K562 (cell line): ENCODE data around the gene HOPX. TPM values are rescaled to one million over a fixed set of nuclear protein-coding genes. Genes with fewer than 3 reads are reported as not detected.
"Not testable (repeated sequence)": the region's sequence is repeated elsewhere in the genome, so short reads cannot be mapped to it uniquely, and the experiment has no call there.

Source experiments
- ATAC-seq: fragments of 200-7000 bp; cut with Tn5 transposase; 3 replicates; pipeline ENCODE4 v1.9.1; 2020; ENCODE audit warnings: moderate library complexity
- BruUV-seq: library from RNA; stranded (reverse); fragments of 400-500 nt; replicated peaks from 2 replicates; lab custom pipeline; 2021; lab: Mats Ljungman, UMichigan
- CTCF ChIA-PET: fragments of 300-600 bp; formaldehyde crosslinking; extraction: SDS; loops from one replicate; lab custom pipeline; 2021; ENCODE audit warnings: low intra/inter-chr PET ratio; lab: Yijun Ruan, JAX
- POLR2A ChIA-PET: fragments of 300-600, 350-650 bp; sonication (Branson Sonifier 250); formaldehyde crosslinking; extraction: SDS; loops from one replicate; lab custom pipeline; 2021; ENCODE audit warnings: antibody characterized with exemption, inconsistent platforms; lab: Yijun Ruan, JAX
- DNase-seq, 4 experiments: peaks; one replicate each; pipeline versions ENCODE4 v3.0.0 to v3.0.0-alpha.2; 2011 to 2018; ENCODE audit warnings: low spot score in 3 of 4, mixed read lengths in 3 of 4; ENCODE audit errors: extremely low read depth in 1 of 4
- FAIRE-seq: peaks from 2 replicates; lab custom pipeline; 2011; peaks lifted over from hg19 to GRCh38; lab: Jason Lieb, UNC
- H2AFZ ChIP-seq: 2 replicates; pipeline ENCODE4 v1.6.0; 2011; ENCODE audit warnings: low read depth, low read length, control low read depth, inconsistent platforms
- H3K27ac ChIP-seq: fragments of 200-600 bp; 3 replicates; pipeline ENCODE4 v1.8.0; 2011; ENCODE audit warnings: low read depth, mild to moderate bottlenecking, control low read depth, inconsistent platforms, low read length, moderate library complexity, mixed read lengths; ENCODE audit errors: extremely low read depth
- H3K27me3 ChIP-seq, 2 experiments: fragments of 300-600 bp in 1 of 2; 2 replicates in 1 of 2; 3 replicates in 1 of 2; pipeline versions ENCODE4 v1.6.0 to v1.8.0; 2011; ENCODE audit warnings: inconsistent platforms in 2 of 2, low read length in 2 of 2, mild to moderate bottlenecking in 1 of 2, mixed read lengths in 1 of 2, moderate library complexity in 1 of 2; ENCODE audit not compliant: control insufficient read depth in 2 of 2, insufficient read depth in 2 of 2
- H3K36me3 ChIP-seq: fragments of 300-600 bp; 3 replicates; pipeline ENCODE4 v1.8.0; 2011; ENCODE audit warnings: mild to moderate bottlenecking, low read length, inconsistent platforms; ENCODE audit not compliant: control insufficient read depth, insufficient read depth
- H3K4me1 ChIP-seq, 2 experiments: fragments of 200-600 bp in 1 of 2; replicated peaks in 1 of 2; 2 replicates in 1 of 2; 3 replicates in 1 of 2; pipeline versions ENCODE4 v1.5.1 to v1.8.0; 2011; ENCODE audit warnings: inconsistent platforms in 2 of 2, low read length in 2 of 2, mild to moderate bottlenecking in 1 of 2, mixed read lengths in 1 of 2, moderate library complexity in 1 of 2; ENCODE audit not compliant: control insufficient read depth in 2 of 2, insufficient read depth in 2 of 2
- H3K4me2 ChIP-seq: 2 replicates; pipeline ENCODE4 v1.6.1; 2011; ENCODE audit warnings: low read length, control low read depth, inconsistent platforms, mixed read lengths; ENCODE audit not compliant: insufficient read depth
- H3K4me3 ChIP-seq: fragments of 200-600 bp; sonication (generic), shearing (Covaris generic); 2 replicates; pipeline ENCODE4 v1.5.1; 2016; ENCODE audit warnings: control low read depth, inconsistent platforms
- H3K79me2 ChIP-seq: fragments of 200-600 bp; 3 replicates; pipeline ENCODE4 v1.8.0; 2011; ENCODE audit warnings: low read length, inconsistent platforms; ENCODE audit not compliant: control insufficient read depth, insufficient read depth
- H3K9ac ChIP-seq, 2 experiments: 2 replicates each; pipeline versions ENCODE4 v1.6.0 to v1.6.1; 2011; ENCODE audit warnings: low read depth in 2 of 2, low read length in 2 of 2, control low read depth in 1 of 2, inconsistent platforms in 1 of 2, mild to moderate bottlenecking in 1 of 2, mixed read lengths in 1 of 2; ENCODE audit not compliant: insufficient read depth in 1 of 2
- H3K9me1 ChIP-seq: one replicate; pipeline ENCODE4 v1.6.0; 2011; ENCODE audit warnings: inconsistent platforms, mild to moderate bottlenecking, low read length, moderate library complexity; ENCODE audit not compliant: control insufficient read depth, insufficient read depth
- H3K9me3 ChIP-seq: replicated peaks from 2 replicates; pipeline ENCODE4 v1.5.1; 2011; ENCODE audit warnings: low read depth, low read length, inconsistent platforms; ENCODE audit not compliant: control insufficient read depth, insufficient read depth
- H4K20me1 ChIP-seq: replicated peaks from 2 replicates; pipeline ENCODE4 v1.6.1; 2011; ENCODE audit warnings: low read length, inconsistent platforms, mixed read lengths; ENCODE audit not compliant: control insufficient read depth, insufficient read depth
- ELK1 ChIP-seq: sonication (generic); formaldehyde crosslinking; IDR thresholded peaks from 2 replicates; pipeline ENCODE4 v1.8.1; 2022; ENCODE audit warnings: missing genetic modification reagents
- HOXB6 ChIP-seq: fragments of 250-450 bp; sonication (Bioruptor Pico); IDR thresholded peaks from 2 replicates; pipeline ENCODE4 v1.5.1; 2022; ENCODE audit warnings: mild to moderate bottlenecking, borderline replicate concordance
- KLF16 ChIP-seq: IDR thresholded peaks from 2 replicates; pipeline ENCODE4 v1.6.1; 2016; ENCODE audit warnings: antibody characterized with exemption
- MCM2 ChIP-seq: fragments of 450-650 bp; IDR thresholded peaks from 2 replicates; pipeline ENCODE4 v1.6.1; 2017; ENCODE audit warnings: low read depth, mild to moderate bottlenecking
- RFX5 ChIP-seq: IDR thresholded peaks from 2 replicates; pipeline ENCODE4 v1.6.1; 2011; ENCODE audit warnings: low read depth, mild to moderate bottlenecking, improper control_type of control experiment, low read length
- SIRT6 ChIP-seq: IDR thresholded peaks from one replicate; pipeline ENCODE4 v1.6.1; 2012; ENCODE audit warnings: low read depth, mild to moderate bottlenecking, control low read depth, inconsistent platforms, low read length, moderate library complexity
- THAP7 ChIP-seq: fragments of 250-450 bp; sonication (Bioruptor Pico); IDR thresholded peaks from 2 replicates; pipeline ENCODE4 v1.5.0; 2021
- in situ Hi-C: fragments of 300-500 bp; cut with MboI; formaldehyde crosslinking; loops from 4 replicates; pipeline ENCODE4 v1.15.0; 2018; ENCODE audit warnings: inconsistent platforms, mixed read lengths
- intact Hi-C: fragments of 100-400 bp; cut with micrococcal nuclease; formaldehyde crosslinking; loops from 2 replicates; pipeline ENCODE4 v1.14.2; 2022
- polyA plus RNA-seq, 8 experiments: library from polyadenylated mRNA; depleted of rRNA in 4 of 8; stranded (reverse) in 5 of 8; unstranded in 3 of 8; fragments of >200 nt; fragmentation: Nextera tagmentation in 2 of 8; fragmentation: Illumina TruSeq in 1 of 8; extraction: Ambion mirVana in 2 of 8; extraction: Trizol in 1 of 8; gene quantifications; 2 replicates each; pipeline versions ENCODE4 v1.2.1 to v1.2.3, GENCODE V29; 2011 to 2014; ENCODE audit warnings: inconsistent platforms in 1 of 8, missing spikeins in 1 of 8
- total RNA-seq, 7 experiments: library from RNA; depleted of rRNA in 6 of 7; stranded (reverse); fragments of >200 nt in 6 of 7; fragmentation: Illumina TruSeq in 2 of 7; extraction: Trizol in 2 of 7; gene quantifications; 2 replicates each; pipeline versions ENCODE4 v1.2.1 to v1.2.3, GENCODE V29; 2011 to 2021; ENCODE audit warnings: low replicate concordance in 1 of 7
- TF ChIP-seq, protein P1 (sequence below): sonication (generic); formaldehyde crosslinking; IDR thresholded peaks from 2 replicates; pipeline ENCODE4 v1.8.1; 2023; ENCODE audit warnings: mild to moderate bottlenecking, missing genetic modification reagents, moderate library complexity

Gene HOPX
- total and polyA plus RNA-seq, 9 of the 15 experiments (the other 6 are each of a cell fraction or from before 2014, with no cell fraction given): 0.24 TPM; not detected in 8

DNA sequence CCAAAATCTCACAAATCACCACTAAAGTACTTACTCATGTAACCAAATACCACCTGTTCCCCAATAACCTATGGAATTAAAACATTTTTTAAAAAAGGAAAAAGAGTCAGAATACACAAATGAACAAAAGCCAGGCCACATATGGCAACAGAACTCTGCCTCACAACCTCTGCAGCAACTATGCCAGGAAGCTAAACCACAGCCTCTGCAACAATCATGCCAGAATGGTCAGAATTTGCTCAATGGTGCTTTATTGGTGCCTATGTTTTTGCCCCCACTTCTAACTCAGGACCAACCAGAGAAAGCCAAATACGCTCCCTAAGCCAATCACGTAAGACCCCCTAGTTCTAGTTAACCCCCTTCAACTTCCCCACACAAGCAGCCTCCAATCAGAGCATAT is 69.6 kb downstream of the HOPX start (continued):
- TF ChIP-seq MCM2: no peak
- TF ChIP-seq SIRT6: no peak
- TF ChIP-seq KLF16: no peak
- TF ChIP-seq ELK1 (CRISPR knock-in tag): no peak
- TF ChIP-seq, all 486 proteins: peak for 0

- intact Hi-C loops, H3K9me1 ChIP-seq, H3K79me2 ChIP-seq, H3K27ac ChIP-seq, DNase-seq, H2AFZ ChIP-seq, in situ Hi-C loops, FAIRE-seq, H3K9me3 ChIP-seq, H3K9ac ChIP-seq, H4K20me1 ChIP-seq, ATAC-seq, CTCF ChIA-PET, H3K4me1 ChIP-seq, H3K36me3 ChIP-seq, BruUV-seq, H3K4me2 ChIP-seq, H3K4me3 ChIP-seq, POLR2A ChIA-PET: not testable (repeated sequence)
- H3K27me3 ChIP-seq: peaks cover 11 to 18% of the 10 kb centered on the region in 2 experiments
Measured at GRCh38 chr4:56610170-56610569, 70.9 kb downstream of the HOPX start.

DNA sequence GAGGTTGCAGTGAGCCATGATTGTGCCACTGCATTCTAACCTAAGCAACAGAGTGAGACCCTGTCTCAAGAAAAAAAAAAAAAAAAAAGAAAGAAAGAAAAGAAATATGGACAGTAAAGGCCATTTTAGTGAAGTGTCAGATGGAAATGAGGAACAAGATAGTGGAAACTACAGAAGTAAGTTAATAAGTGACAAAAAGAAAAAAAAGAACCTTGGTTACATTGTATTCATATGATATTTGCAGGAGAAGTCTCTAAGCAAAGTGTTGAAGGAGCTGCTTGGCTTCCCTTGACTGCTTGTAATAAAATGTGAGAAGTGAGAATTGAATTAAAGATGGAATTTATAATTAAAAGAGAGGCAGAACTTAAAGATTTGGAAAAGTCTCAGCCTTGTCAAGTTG is 73.2 kb downstream of the HOPX start:
- intact Hi-C loops: no loop called here
- Histone ChIP-seq H3K9me3 (no peaks in the 10 kb centered on the region), H4K20me1 (no peaks in the 10 kb centered on the region), H3K36me3 (no peaks in the 10 kb centered on the region), H2AFZ (no peak overlapping the region), H3K27me3 (peaks cover 10 to 11% of the 10 kb centered on the region in 2 experiments; a peak in 4 of 5 replicates), H3K4me2 (no peak overlapping the region), H3K79me2 (no peaks in the 10 kb centered on the region), H3K4me3 (no peak overlapping the region), H3K27ac (no peak overlapping the region), H3K9me1 (no peaks in the 10 kb centered on the region), H3K4me1 (no peaks in the 10 kb centered on the region), H3K9ac (no peak overlapping the region)
- CTCF ChIA-PET: no interaction called here
- no TSS peak for BruUV-seq
- no peak for DNase-seq
- no peak for FAIRE-seq
- POLR2A ChIA-PET: no interaction called here
- in situ Hi-C loops: no loop called here
- ATAC-seq: no peak
- TF ChIP-seq HOXB6 (no peak), THAP7 (no peak), RFX5 (no peak)
- TF ChIP-seq, protein P1, sequence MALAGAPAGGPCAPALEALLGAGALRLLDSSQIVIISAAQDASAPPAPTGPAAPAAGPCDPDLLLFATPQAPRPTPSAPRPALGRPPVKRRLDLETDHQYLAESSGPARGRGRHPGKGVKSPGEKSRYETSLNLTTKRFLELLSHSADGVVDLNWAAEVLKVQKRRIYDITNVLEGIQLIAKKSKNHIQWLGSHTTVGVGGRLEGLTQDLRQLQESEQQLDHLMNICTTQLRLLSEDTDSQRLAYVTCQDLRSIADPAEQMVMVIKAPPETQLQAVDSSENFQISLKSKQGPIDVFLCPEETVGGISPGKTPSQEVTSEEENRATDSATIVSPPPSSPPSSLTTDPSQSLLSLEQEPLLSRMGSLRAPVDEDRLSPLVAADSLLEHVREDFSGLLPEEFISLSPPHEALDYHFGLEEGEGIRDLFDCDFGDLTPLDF (CRISPR knock-in tag): no peak
